GM21529 (cell line): Measurements from ENCODE around the gene MSH6.
"Not testable (repeated sequence)": the region's sequence is repeated elsewhere in the genome, so short reads cannot be mapped to it uniquely, and the experiment has no call there.

ENCODE experiments used
- ATAC-seq: cut with Tn5 transposase; IDR thresholded peaks from one replicate; pipeline ENCODE4 v1.9.1; 2021; ENCODE audit not compliant: unreplicated experiment

MSH6 gene

DNA sequence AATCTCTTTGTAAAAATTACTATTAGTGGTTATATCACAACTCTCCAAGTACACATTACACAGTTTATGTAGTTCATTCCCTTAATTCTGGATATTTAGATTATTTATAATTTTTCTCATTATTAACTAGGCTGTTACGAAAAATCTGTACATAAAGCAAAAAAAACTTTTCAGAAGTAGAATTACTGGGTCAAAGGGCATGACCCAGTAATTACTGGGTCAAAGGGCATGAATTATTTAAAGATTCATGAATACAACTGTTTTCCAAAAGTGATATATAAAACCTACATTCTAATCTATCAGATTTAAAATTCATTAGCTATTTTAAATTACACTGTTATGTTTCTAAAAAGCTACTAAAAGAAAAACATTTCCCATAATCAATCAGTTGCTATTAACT lies 55.3 kb downstream of the MSH6 start:
- no peak for ATAC-seq

DNA sequence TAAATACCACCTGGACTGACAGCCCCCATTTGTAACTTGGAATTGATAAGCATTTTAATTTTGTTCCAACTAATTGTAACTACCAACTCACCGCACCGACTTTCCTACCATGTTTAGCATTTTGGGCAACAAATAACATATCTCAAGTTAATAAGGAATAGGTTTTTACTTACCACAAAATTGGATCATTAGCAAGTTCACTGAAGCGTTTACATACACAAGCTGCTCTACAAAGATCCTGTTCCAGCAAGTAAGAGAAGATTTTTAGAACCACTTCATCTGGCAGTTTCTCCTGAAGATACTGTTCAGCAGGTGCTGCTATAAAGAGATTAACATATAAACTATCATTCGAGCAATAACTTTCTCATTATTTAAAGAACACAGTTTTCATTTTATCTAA lies 55.7 kb downstream of the MSH6 start:
- ATAC-seq, result no peak

DNA sequence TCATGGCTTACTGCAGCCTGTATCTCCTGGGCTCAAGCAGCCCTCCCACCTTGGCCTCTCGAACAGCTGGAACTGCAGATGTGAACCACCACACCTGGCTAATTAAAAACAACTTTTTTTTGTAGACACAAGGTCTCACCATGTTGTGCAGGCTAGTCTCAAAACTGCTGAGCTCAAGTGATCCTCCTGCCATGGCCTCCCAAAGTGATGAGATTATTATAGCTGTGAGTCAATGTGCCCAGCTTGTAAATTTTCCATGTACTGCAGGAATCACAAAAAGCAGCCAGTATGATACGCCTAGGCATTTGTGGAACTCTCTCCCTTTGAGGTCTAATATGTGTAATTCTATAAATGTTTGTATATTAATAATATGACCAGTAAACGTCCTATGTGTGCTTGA lies 59.9 kb downstream of the MSH6 start:
- no peak for ATAC-seq

DNA sequence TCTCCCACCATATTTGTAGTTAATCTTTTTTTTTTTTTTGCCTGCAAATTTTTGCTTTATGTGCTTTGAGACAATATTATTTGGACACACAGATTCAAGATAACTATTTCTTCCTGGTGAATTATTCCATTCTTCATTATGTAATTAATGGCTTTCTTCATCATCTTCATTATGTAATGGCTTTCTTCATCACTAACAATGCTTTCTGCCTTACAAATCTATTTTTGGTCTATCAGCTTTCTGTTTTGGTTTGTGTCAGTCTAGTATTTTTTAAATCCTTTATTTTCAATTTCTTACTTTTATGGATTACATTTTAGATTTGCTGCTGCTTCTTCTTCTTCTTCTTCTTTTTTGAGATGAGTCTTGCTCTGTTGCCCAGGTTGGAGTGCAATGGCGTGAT lies 60.5 kb downstream of the MSH6 start:
- no peak for ATAC-seq

DNA sequence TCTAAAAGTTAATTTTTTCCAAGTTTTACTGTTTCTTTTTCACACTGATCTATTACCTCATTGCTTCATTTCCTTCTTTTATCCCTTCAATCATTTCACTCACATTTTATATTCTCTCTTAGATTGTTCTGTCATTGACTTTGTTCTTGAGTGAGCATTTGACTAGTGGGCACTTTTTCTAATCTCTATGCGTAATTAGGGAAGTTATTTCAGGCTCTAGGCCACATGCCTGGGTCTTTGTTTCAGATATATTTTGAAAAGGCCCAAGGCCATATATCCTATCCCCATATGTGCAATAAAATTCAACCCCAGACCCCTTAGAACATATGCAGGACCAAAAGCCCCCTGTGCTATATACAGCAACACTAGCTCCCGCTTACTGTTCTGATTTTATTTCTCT lies 61.2 kb downstream of the MSH6 start:
- ATAC-seq, result no peak

DNA sequence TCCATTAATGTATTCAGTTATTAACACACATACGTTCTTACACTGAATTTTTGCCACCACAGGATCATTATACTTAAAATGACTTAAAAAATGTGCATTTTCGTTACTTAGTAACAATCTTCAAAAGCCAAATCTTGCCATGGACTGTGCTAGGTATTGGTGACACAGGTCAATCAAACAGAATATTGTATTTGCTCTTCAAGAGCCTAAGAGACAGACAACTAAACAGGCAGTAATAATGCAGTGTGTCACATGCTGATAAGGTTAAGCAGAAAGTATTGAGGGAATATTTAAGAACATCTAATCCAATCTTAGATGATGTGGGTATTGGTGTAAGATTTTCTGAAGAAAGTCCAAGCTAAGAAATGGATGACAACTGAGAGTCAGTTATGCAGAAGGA lies 66.4 kb downstream of the MSH6 start:
- no peak for ATAC-seq

DNA sequence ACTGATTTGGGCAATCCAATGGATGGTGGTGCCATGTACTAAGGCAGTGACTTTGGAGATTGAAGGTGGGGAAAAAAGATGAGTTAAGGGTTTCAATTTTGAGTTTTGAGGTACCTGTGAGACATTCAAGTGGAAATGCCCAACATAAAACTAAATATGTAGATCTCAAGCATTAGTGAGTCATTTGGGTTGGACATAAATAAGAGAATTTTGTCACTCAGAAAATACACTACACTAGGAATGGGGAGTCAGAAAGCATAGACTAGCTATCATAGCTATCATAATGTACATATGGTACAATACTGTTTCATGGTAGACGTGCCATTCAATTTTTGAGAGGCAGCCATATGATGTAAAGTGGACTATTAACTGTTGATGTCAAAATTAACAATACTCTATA lies 67.3 kb downstream of the MSH6 start:
- ATAC-seq, result no peak

DNA sequence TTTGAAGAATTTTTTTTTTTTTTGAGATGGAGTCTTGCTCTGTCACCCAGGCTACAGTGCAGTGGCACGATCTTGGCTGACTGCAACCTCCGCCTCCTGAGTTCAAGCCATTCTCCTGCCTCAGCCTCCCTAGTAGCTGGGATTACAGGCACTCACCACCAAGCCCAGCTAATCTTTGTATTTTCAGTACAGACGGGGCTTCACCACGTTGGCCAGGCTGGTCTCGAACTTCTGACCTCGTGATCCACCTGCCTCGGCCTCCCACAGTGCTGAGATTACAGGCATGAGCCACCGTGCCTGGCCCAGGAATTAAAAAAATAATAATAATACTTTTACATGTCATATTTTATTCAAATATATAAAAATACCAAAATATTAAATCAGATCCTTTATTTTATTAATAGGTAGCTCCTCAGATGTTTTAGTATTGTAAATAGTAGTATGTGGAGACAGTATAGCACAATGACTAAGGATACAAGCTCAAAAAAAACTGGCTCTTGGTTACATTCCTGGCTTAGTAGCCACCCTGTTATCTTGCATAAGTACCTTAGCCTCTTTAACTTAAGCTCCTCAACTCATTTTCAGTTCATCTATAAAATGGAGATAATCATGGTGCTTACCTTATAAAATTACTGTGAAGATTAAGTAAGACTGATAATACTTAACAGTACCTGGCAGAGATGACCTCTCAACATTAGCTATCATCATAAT lies 70.3 kb downstream of the MSH6 start:
- ATAC-seq, result not testable (repeated sequence)
